Midbrain (tissue), 1 donor: Measurements from ENCODE around the gene TMEM253.

ENCODE experiments used
- DNase-seq: peaks from one replicate; lab custom pipeline; 2025; lab: John Stamatoyannopoulos, UW

The TMEM253 gene

GRCh38 chr14:21071225-21072030, 29.4 kb upstream of the TMEM253 start:
- peak; percentile 80 for DNase-seq

GRCh38 chr14:21072031-21072473, 28.8 kb upstream of the TMEM253 start:
- DNase-seq = no peak

- no peak for DNase-seq
Observed at GRCh38 chr14:21072781-21073339, 28.0 kb upstream of the TMEM253 start.

GRCh38 chr14:21073921-21074320, 26.9 kb upstream of the TMEM253 start:
- no peak for DNase-seq

GRCh38 chr14:21074398-21075272, 26.2 kb upstream of the TMEM253 start:
- DNase-seq = no peak

GRCh38 chr14:21075719-21076437, 25.0 kb upstream of the TMEM253 start:
- DNase-seq = no peak

- DNase-seq = no peak
Observed at GRCh38 chr14:21077672-21078071, 23.2 kb upstream of the TMEM253 start.

- no peak for DNase-seq
Observed at GRCh38 chr14:21078287-21078686, 22.6 kb upstream of the TMEM253 start.

GRCh38 chr14:21078726-21079125, 22.1 kb upstream of the TMEM253 start:
- DNase-seq = no peak

- no peak for DNase-seq
Observed at GRCh38 chr14:21081521-21082142, 19.2 kb upstream of the TMEM253 start.

- no peak for DNase-seq
Observed at GRCh38 chr14:21083565-21084325, 17.1 kb upstream of the TMEM253 start.

GRCh38 chr14:21084396-21084795, 16.5 kb upstream of the TMEM253 start:
- no peak for DNase-seq

GRCh38 chr14:21084998-21085853, 15.6 kb upstream of the TMEM253 start:
- no peak for DNase-seq

- DNase-seq = no peak
Observed at GRCh38 chr14:21086908-21087293, 14.0 kb upstream of the TMEM253 start.

- DNase-seq = peak; percentile 45
Observed at GRCh38 chr14:21087294-21088091, 13.4 kb upstream of the TMEM253 start.

GRCh38 chr14:21088687-21089086, 12.2 kb upstream of the TMEM253 start:
- no peak for DNase-seq

- DNase-seq = no peak
Observed at GRCh38 chr14:21089271-21089670, 11.6 kb upstream of the TMEM253 start.

- DNase-seq = no peak
Observed at GRCh38 chr14:21089877-21090193, 11.0 kb upstream of the TMEM253 start.
